ENCODE data around the gene DST.

DST gene

DNA sequence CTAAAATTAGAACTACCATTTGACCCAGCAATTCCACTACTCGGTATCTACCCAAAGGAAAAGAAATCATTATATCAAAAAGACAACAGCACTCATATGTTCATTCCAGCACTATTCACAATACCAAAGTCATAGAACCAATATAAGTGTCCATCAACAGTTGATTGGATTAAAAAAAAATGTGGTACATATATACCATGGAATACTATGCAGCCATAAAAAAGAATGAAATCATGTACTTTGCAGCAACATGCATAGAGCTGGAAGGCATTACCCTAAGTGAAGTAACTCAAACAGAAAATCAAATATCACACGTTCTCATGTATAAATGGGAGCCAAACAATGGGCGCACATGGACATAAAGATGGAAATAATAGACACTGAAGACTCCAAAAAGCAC lies 163.3 kb downstream of the DST start:
- DNase-seq = no peak

GRCh38 chr6:56478202-56478601 lies 164.5 kb downstream of the DST start:
- no peak for DNase-seq

- DNase-seq = no peak
These were observed 165.4 kb downstream of the DST start for GRCh38 chr6:56477241-56477640.

DNA sequence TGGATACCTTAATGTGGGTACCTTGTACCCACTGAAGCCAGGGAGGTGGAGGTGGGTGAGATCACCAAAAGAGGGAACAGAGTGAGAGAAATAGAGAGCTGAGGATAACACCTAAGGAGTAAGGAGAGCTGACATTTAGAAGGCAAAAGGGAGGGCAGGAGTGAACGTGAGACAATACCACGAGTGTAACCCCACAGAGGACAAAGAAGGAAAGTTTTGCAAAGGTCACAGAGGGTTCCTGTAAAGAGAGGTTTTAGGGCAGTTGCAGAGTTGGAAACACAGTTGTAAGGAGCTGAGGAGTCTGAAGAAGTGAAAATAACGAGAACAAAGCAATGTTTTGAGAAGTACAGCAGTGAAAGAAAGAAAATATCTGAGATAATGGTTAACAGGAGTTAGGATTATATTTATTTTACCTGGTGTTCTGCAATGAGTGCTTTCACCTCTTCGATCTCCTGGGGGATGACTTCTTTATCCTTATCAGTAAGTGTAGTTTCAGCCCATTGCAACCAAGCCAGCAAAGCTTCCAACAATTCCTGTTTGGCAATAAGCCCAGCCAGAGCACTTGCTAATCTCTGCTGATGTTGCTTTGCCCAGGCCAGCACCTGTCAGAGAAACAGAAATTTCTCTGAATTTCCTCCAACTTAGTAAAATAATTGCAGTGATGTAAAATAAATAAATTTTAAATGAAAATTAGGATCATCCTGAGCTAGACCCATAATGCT lies 166.8 kb downstream of the DST start:
- DNase-seq = no peak

DNA sequence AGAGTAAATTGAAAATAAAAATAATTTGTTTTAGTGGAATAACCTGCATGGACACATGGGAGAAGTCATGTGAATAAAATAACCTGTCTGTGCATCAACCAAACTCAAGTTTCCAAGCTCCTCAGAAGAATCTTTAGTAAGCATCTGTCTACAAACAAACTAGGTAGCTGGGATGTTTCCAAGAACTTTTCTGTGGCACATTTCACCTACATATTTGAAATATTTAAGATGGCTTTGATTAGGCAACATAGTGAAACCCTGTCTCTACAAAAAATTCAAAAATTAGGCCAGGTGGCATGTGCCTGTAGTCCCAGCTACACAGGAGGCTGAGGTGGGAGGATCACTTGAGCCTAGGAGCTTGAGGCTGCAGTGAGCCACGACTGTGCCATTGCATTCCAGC lies 168.2 kb downstream of the DST start:
- no peak for DNase-seq

- DNase-seq = no peak
These were observed 179.2 kb downstream of the DST start for GRCh38 chr6:56463443-56463842.

DNA sequence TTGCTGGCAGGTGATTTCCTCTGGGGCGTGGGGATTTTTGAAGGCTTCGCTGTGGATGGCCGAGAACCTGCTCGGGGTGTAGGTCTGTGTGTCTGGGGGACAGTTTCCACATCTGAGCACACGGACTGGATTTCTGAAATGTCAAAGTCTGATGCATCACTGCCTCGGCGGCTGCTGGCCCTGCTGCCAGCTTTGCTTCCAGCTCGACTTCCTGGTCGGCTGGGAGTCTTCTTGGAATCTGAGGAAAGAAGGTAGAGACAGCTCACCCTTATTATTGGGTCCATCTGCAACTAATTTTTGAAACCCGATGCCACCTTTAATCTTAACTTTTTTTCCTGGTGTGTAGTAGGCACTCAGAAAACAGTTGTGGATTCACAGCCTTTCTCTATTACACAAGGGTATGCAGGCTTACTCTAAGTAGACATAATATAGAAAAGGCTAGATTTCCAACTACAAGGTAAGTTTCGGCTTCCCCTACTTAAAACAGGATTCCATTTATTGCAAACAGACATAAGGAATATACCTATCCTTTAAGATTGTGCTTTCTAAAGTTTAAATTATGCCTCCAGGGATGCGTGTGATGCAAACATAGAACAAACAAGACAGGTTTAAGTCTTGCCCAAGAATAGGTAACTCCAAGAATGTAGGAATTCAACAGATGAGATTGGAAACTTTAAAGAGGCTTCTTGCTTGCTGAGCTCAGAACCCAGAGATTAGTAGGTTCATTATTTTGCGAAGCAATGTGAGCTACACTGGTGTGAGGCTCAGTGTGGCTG lies 183.5 kb downstream of the DST start:
- no peak for DNase-seq

GRCh38 chr6:56458324-56458884 lies 184.3 kb downstream of the DST start:
- DNase-seq = no peak

GRCh38 chr6:56456785-56457184 lies 185.9 kb downstream of the DST start:
- DNase-seq = no peak

GRCh38 chr6:56450882-56451739 lies 191.6 kb downstream of the DST start:
- peak; percentile 43 for DNase-seq

DNA sequence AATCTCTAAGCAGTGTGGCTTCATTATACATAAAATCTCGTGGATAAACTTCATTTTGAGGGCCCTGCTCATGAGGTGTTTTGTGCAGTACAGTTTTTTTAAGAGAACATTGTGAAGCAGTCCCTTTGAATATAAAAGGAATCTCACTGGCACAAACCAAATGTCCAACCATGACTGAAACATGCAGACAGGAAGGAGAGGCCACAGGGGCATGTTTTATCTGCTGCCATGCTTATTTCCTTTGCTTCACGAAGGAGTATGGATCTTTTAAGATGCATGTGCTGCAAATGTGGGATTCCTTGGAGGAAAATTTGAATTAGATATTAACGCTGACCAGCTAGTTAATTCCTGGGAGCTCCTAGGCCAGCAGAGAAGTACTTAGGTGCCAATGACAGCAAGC lies 192.3 kb downstream of the DST start:
- no peak for DNase-seq

- no peak for DNase-seq
These were observed 194.6 kb downstream of the DST start for GRCh38 chr6:56448046-56448445.

DNA sequence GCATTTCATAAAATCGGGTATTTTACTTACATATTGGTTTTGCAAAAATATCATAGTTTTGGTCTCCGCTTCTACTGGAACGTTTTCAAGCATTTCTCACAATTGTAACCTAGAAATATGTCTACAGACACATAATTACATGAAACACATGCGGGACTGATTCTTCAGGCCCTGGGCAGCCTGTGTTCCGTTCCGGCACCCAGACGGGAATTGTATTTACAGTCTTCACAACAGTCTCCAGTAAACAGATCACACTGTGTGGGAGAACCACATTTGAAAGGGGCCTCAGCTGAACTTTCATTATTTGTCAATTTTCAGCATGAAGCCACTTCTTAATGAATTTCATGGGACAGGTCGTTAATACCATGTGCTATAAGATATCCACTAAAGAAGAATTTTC lies 196.9 kb downstream of the DST start:
- no peak for DNase-seq

- no peak for DNase-seq
These were observed 197.8 kb downstream of the DST start for GRCh38 chr6:56444855-56445254.

- DNase-seq = no peak
These were observed 202.1 kb downstream of the DST start for GRCh38 chr6:56440551-56440981.

DNA sequence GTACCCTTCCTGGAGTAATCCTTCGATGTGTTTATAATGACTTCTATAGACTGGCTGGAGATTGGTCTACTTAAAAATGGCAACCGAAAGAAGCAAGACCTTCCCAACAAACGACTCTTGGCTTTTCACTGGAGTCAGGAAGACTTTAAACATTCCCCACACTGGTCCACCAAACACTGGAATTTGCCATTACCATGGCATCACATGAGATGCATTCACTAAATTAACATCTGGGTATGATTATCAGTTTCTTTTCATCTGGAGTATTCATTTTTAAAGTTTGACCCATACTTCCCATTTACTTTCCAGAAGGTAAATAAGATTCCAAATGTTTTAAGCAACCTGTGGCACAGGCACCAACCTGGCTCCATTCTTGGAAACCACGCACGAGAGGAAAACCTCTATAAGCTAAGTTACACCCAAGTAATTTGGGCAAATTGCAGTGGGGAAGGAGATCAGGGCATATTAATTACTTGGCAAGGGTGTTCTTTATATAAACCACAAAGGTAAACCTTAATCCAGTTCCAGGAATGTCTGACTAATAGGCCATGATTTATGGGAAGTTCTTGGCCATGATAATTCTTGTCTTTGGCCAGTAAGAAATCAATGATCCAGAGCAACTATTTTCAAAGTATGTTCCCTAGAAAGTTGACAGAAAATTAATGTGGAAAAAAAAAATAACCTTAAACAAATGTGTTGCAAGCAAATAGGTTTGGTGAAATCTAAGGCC lies 205.4 kb downstream of the DST start:
- DNase-seq = no peak

- DNase-seq = no peak
These were observed 206.9 kb downstream of the DST start for GRCh38 chr6:56435754-56436153.

- no peak for DNase-seq
These were observed 207.4 kb downstream of the DST start for GRCh38 chr6:56435326-56435725.

DNA sequence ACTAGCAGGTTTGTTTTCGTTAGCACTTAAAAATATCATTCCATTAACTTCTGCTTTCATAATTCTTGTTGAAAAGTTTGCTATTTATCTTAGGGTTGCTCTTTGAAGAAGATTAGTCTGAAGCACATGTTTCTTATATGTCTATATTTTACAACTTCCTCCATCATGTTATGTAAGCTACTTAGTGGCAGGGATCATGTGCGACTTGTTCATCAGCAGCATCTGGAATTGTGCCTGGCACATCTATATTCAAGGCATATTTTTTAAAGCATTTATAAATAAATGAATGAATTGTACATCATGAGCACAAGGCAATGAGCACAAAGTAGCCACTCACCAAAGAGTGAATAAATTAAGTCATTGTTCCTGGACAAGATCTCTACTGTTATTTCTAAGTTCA lies 208.1 kb downstream of the DST start:
- no peak for DNase-seq

DNA sequence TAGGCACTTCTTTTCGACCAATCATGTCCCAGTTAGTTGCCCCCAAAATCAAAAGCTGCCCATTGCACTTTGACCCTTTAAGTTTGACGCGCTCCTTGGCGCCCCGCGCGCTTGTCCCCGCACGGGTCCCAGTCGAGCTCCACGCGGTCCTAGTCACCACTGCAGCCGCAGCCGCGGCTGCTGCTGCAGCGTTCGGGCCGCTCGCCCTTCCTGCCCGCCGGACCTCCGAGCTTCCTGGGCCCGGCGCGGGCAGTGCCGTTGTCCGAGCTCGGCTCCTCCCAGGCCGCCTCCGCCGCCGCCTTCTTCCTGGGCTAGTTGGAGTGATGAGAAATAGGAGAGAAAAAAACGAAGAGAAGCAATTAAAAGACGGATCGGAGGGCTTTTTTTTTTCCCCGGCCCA lies 209.6 kb downstream of the DST start:
- DNase-seq = no peak

DNA sequence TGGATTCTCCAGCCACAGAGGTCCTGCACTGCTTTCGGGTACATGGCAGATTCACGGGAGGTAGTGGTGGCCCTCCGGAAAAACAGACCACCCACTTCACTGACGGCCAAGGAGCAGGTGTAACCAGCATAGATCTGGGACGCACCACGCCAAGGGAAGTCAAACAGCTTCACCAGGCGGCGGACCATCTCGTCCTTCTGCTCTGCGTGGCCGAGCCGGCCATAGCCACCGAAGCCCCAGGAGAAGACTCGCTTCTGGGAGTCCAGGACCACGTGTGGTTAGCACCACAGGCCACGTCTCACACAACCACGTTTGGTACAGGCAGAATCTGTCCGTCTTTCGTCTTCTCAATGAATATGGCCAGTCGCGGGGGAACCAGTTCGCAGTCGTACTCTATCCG lies 210.5 kb downstream of the DST start:
- no peak for DNase-seq
